Measurements from ENCODE around the gene FAM110A. TPM values are rescaled to one million over a fixed set of nuclear protein-coding genes. Genes with fewer than 3 reads are reported as not detected.

Gene FAM110A
- total and polyA plus RNA-seq, 2 of the 8 experiments (the other 6 are each of a cell fraction or from before 2014, with no cell fraction given): 10.1 to 10.9 TPM

- CTCF ChIA-PET (ENCODE audit: partially characterized antibody): interaction anchor here (1.0 to 9.1 kb wide), 4 partner anchors 12 to 87 kb away, joined by 3 to 75 read pairs (median 4); no protein-coding TSS in a partner anchor
- no peak overlapping the region for H3K23ac ChIP-seq (ENCODE audit: insufficient read length)
- FAIRE-seq: no peak
These were observed 36.1 kb downstream of the FAM110A start for GRCh38 chr20:869606-870005.

More at GRCh38 chr20:869606-870005, 36.1 kb downstream of the FAM110A start:
- Histone ChIP-seq H3K4ac (replicated peaks; ENCODE audit: insufficient read length, low read depth, low read length) (no peak overlapping the region), H3K4me3 (ENCODE audit: extremely low read depth in 1 of 4, insufficient read depth in 2 of 4, low read depth in 3 of 4, low read length in 4 of 4) (no peak overlapping the region), H3K27ac (ENCODE audit: low read depth, low read length) (no peak overlapping the region), H3K27me3 (replicated peaks in 1 of 4; ENCODE audit: control insufficient read depth in 3 of 4, extremely low read depth in 1 of 4, insufficient read depth in 3 of 4, low read length in 3 of 4) (no peaks in the 10 kb centered on the region; a peak in 3 of 7 replicates), H2AFZ (ENCODE audit: low read length) (no peak overlapping the region), H3K56ac (replicated peaks; ENCODE audit: insufficient read length, low read depth, low read length) (no peak overlapping the region), H2BK12ac (ENCODE audit: low read depth, low read length) (no peak overlapping the region), H2BK120ac (replicated peaks; ENCODE audit: low read depth, low read length) (no peak overlapping the region), H3K36me3 (ENCODE audit: control insufficient read depth in 2 of 4, insufficient read depth in 4 of 4, low read length in 3 of 4) (no peaks in the 10 kb centered on the region), H3K9ac (replicated peaks in 1 of 4; ENCODE audit: extremely low read depth in 1 of 4, low read depth in 3 of 4, low read length in 3 of 4) (no peak overlapping the region), H3K4me1 (replicated peaks in 1 of 4; ENCODE audit: control insufficient read depth in 3 of 4, insufficient read depth in 4 of 4, low read length in 3 of 4) (peaks cover 0 to 4% (median 0%) of the 10 kb centered on the region in 4 experiments; a peak in 3 of 7 replicates), H3K4me2 (ENCODE audit: insufficient read depth in 1 of 2, low read depth in 2 of 2, low read length in 2 of 2) (no peak overlapping the region), H4K8ac (ENCODE audit: extremely low read depth, insufficient read depth, low read length) (no peak overlapping the region), H3K9me3 (ENCODE audit: insufficient read depth in 2 of 2, low read depth in 1 of 2, low read length in 1 of 2) (no peaks in the 10 kb centered on the region), H3K14ac (ENCODE audit: insufficient read length) (no peak overlapping the region), H3K18ac (ENCODE audit: extremely low read depth, low read length) (no peak overlapping the region), H4K91ac (replicated peaks; ENCODE audit: insufficient read length, low read length) (no peak overlapping the region), H3K23me2 (ENCODE audit: low read depth, low read length) (no peaks in the 10 kb centered on the region), H4K5ac (ENCODE audit: insufficient read length, low read depth, low read length) (no peak overlapping the region), H3K79me2 (ENCODE audit: control insufficient read depth in 1 of 2, insufficient read depth in 2 of 2, low read length in 2 of 2) (no peaks in the 10 kb centered on the region), H2BK15ac (ENCODE audit: low read length) (no peak overlapping the region), H2AK5ac (ENCODE audit: low read depth, low read length) (no peak overlapping the region), H2BK20ac (ENCODE audit: low read length) (no peak overlapping the region), H3K79me1 (ENCODE audit: low read depth, low read length) (no peaks in the 10 kb centered on the region), H2BK5ac (ENCODE audit: low read depth, low read length) (no peak overlapping the region), H4K20me1 (replicated peaks in 1 of 2; ENCODE audit: control insufficient read depth in 1 of 2, insufficient read depth in 2 of 2, low read length in 2 of 2) (no peaks in the 10 kb centered on the region)
- WGBS, 2 experiments (ENCODE audit: extremely low coverage in 1 of 2, insufficient coverage in 1 of 2, insufficient read length in 1 of 2, insufficient replicate concordance in 2 of 2, low coverage in 1 of 2, low lambda C conversion rate in 2 of 2, missing lambda C conversion rate in 1 of 2): 73% methylated on average over 5 of the region's 5 CpGs; no CpG with 5 or more reads in 1 of the 2 experiments
- DNase-seq (ENCODE audit: low read depth in 1 of 2, low spot score in 2 of 2): no peak
- no peak for TF ChIP-seq POLR2AphosphoS5 (IDR thresholded peaks at IDR 0.05; ENCODE audit: low read depth, low read length)
- TF ChIP-seq CREB1 (IDR thresholded peaks at IDR 0.05): no peak
- TF ChIP-seq RBBP5 (IDR thresholded peaks at IDR 0.05; ENCODE audit: borderline replicate concordance, low read depth, low read length): no peak
- TF ChIP-seq ASH2L (IDR thresholded peaks at IDR 0.05; ENCODE audit: low read length): no peak
- no peak for TF ChIP-seq EGR1 (IDR thresholded peaks at IDR 0.05; ENCODE audit: borderline replicate concordance, low read depth, low read length)
- no peak for TF ChIP-seq CBX8 (IDR thresholded peaks at IDR 0.05; ENCODE audit: borderline replicate concordance, low read depth, low read length)
- no peak for TF ChIP-seq NANOG (IDR thresholded peaks at IDR 0.05; ENCODE audit: insufficient read depth, low read depth, low read length, poor library complexity, severe bottlenecking)
- POLR2A ChIA-PET (ENCODE audit: partially characterized antibody): no interaction called here
